ENCODE results near the gene SNX15. TPM values are rescaled to one million over a fixed set of nuclear protein-coding genes. Genes with fewer than 3 reads are reported as not detected.

Gene SNX15
- total RNA-seq, 1 donor from 2014 or later: 40.4 TPM

DNA sequence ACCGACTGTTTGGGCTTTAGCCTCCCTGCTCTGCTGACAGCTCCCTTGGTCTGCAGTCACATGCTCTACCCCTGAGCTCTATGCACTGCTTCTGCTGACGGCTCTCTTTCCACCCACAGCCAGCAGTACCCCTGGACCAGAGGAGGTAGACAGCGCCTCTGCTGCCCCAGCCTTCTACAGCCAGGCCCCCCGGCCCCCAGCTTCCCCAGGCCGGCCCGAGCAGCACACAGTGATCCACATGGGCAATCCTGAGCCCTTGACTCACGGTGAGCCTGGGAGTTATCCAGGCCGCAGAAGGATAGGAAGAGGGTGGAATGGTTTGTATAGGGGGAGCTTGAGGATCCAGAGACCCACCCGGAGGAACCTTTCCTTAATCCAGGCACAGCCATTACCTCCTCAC is 59.6 kb downstream of the SNX15 start:
- H3K4me1 Mint-ChIP-seq (ENCODE audit: low read depth, unreplicated experiment): peaks cover 7% of the 10 kb centered on the region
- DNase-seq: no peak
- no peak overlapping the region for H3K27ac Mint-ChIP-seq (ENCODE audit: unreplicated experiment)
- TF ChIP-seq, protein P1, sequence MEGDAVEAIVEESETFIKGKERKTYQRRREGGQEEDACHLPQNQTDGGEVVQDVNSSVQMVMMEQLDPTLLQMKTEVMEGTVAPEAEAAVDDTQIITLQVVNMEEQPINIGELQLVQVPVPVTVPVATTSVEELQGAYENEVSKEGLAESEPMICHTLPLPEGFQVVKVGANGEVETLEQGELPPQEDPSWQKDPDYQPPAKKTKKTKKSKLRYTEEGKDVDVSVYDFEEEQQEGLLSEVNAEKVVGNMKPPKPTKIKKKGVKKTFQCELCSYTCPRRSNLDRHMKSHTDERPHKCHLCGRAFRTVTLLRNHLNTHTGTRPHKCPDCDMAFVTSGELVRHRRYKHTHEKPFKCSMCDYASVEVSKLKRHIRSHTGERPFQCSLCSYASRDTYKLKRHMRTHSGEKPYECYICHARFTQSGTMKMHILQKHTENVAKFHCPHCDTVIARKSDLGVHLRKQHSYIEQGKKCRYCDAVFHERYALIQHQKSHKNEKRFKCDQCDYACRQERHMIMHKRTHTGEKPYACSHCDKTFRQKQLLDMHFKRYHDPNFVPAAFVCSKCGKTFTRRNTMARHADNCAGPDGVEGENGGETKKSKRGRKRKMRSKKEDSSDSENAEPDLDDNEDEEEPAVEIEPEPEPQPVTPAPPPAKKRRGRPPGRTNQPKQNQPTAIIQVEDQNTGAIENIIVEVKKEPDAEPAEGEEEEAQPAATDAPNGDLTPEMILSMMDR (IDR thresholded peaks at IDR 0.05; ENCODE audit: partially characterized antibody, unreplicated experiment): no peak
- peaks cover 6% of the 10 kb centered on the region for H3K27me3 Mint-ChIP-seq (ENCODE audit: unreplicated experiment)
- peaks cover 6% of the 10 kb centered on the region for H3K9me3 Mint-ChIP-seq (ENCODE audit: unreplicated experiment)
- no peaks in the 10 kb centered on the region for H3K36me3 Mint-ChIP-seq (ENCODE audit: unreplicated experiment)
- H3K4me3 Mint-ChIP-seq (ENCODE audit: unreplicated experiment): no peak overlapping the region

DNA sequence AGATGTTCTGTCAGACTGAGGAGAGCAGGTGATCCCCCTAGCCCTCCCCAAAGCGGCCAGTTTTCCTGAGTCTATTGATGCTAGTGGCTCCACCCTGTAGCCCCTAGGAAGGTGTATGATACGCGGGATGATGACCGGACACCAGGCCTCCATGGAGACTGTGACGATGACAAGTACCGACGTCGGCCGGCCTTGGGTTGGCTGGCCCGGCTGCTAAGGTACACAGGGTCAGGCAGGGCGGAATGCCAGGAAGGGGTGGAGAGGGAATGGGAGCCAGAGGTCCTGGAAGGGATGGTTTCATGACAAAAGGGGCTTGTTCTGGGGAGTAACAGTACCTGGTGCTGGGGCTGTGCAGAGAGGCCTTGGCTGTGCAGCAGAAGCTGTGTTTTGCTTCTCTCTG is 60.0 kb downstream of the SNX15 start:
- no peak for DNase-seq
- Mint-ChIP-seq H3K27ac (ENCODE audit: unreplicated experiment) (no peak overlapping the region), H3K36me3 (ENCODE audit: unreplicated experiment) (no peaks in the 10 kb centered on the region), H3K9me3 (ENCODE audit: unreplicated experiment) (peaks cover 6% of the 10 kb centered on the region), H3K4me1 (ENCODE audit: low read depth, unreplicated experiment) (peaks cover 7% of the 10 kb centered on the region), H3K4me3 (ENCODE audit: unreplicated experiment) (no peak overlapping the region), H3K27me3 (ENCODE audit: unreplicated experiment) (peaks cover 6% of the 10 kb centered on the region)
- TF ChIP-seq, protein P1 (IDR thresholded peaks at IDR 0.05; ENCODE audit: partially characterized antibody, unreplicated experiment): no peak

DNA sequence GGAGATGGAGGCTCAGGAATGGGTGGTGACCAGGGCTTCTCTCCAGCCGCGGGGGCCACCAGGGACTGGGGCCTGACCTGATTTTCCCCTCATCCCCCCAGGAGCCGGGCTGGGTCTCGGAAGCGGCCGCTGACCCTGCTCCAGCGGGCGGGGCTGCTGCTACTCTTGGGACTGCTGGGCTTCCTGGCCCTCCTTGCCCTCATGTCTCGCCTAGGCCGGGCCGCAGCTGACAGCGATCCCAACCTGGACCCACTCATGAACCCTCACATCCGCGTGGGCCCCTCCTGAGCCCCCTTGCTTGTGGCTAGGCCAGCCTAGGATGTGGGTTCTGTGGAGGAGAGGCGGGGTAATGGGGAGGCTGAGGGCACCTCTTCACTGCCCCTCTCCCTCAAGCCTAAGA is 60.6 kb downstream of the SNX15 start:
- H3K27ac Mint-ChIP-seq (ENCODE audit: unreplicated experiment): no peak overlapping the region
- H3K36me3 Mint-ChIP-seq (ENCODE audit: unreplicated experiment): no peaks in the 10 kb centered on the region
- peaks cover 6% of the 10 kb centered on the region for H3K27me3 Mint-ChIP-seq (ENCODE audit: unreplicated experiment)
- TF ChIP-seq, protein P1 (IDR thresholded peaks at IDR 0.05; ENCODE audit: partially characterized antibody, unreplicated experiment): no peak
- H3K4me3 Mint-ChIP-seq (ENCODE audit: unreplicated experiment): no peak overlapping the region
- H3K4me1 Mint-ChIP-seq (ENCODE audit: low read depth, unreplicated experiment): peaks cover 7% of the 10 kb centered on the region
- peaks cover 6% of the 10 kb centered on the region for H3K9me3 Mint-ChIP-seq (ENCODE audit: unreplicated experiment)
- no peak for DNase-seq

DNA sequence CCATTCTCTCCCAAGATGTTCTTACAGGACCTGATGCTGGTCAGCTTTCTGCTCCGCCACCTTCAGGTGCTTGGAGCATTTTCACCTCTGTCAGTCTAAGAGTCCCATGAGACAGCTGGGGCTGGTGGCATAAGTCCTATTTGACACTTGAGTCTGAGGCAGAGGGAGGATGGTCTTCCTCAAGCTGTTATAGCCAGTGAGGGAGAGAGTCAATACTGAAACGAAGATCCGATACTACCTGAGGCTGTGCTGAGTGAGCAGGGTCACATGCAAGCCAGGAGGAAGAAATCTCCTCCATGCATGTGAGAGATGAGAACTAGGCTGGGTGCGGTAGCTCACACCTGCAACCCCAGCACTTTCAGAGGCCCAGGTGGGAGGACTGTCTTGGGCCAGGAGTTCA is 62.4 kb downstream of the SNX15 start:
- Mint-ChIP-seq H3K27ac (ENCODE audit: unreplicated experiment) (no peak overlapping the region), H3K36me3 (ENCODE audit: unreplicated experiment) (no peaks in the 10 kb centered on the region), H3K27me3 (ENCODE audit: unreplicated experiment) (peaks cover 3% of the 10 kb centered on the region), H3K4me1 (ENCODE audit: low read depth, unreplicated experiment) (peaks cover 7% of the 10 kb centered on the region), H3K4me3 (ENCODE audit: unreplicated experiment) (no peak overlapping the region), H3K9me3 (ENCODE audit: unreplicated experiment) (peaks cover 2% of the 10 kb centered on the region)
- TF ChIP-seq, protein P1 (IDR thresholded peaks at IDR 0.05; ENCODE audit: partially characterized antibody, unreplicated experiment): no peak
- no peak for DNase-seq

Small RNA genes within 50 kb of the gene (microRNA-seq; reads per million reads assigned to microRNA genes)
- 4.5 reads per million, percentile 30 among the genes with 10 or more reads in this experiment for gene MIR6879 (ENCODE audit: unreplicated experiment)

Other genes starting within 250 kb of the SNX15 start
- gene SF1, start 248.9 kb upstream of the SNX15 start, total RNA-seq (ENCODE audit: unreplicated experiment): 415 TPM
- gene MAP4K2, start 224.2 kb upstream of the SNX15 start, total RNA-seq (ENCODE audit: unreplicated experiment): 15.9 TPM
- gene MEN1, start 216.9 kb upstream of the SNX15 start, total RNA-seq (ENCODE audit: unreplicated experiment): 39.7 TPM
- 2.3 TPM for gene CDC42BPG, start 182.8 kb upstream of the SNX15 start, total RNA-seq (ENCODE audit: unreplicated experiment)
- 114 TPM for gene EHD1, start 148.8 kb upstream of the SNX15 start, total RNA-seq (ENCODE audit: unreplicated experiment)
- 25.9 TPM for gene ATG2A, start 110.2 kb upstream of the SNX15 start, total RNA-seq (ENCODE audit: unreplicated experiment)
- gene PPP2R5B, start 102.8 kb upstream of the SNX15 start, total RNA-seq (ENCODE audit: unreplicated experiment): 148 TPM
- not detected for gene GPHA2, start 91.5 kb upstream of the SNX15 start, total RNA-seq (ENCODE audit: unreplicated experiment)
- not detected for gene MAJIN, start 55.3 kb upstream of the SNX15 start, total RNA-seq (ENCODE audit: unreplicated experiment)
- gene BATF2, start 30.5 kb upstream of the SNX15 start, total RNA-seq (ENCODE audit: unreplicated experiment): not detected
- gene ARL2, start 13.3 kb upstream of the SNX15 start, total RNA-seq (ENCODE audit: unreplicated experiment): 68.4 TPM
- 14.4 TPM for gene SAC3D1, start 13.8 kb downstream of the SNX15 start, total RNA-seq (ENCODE audit: unreplicated experiment)
- 1.6 TPM for gene NAALADL1, start 31.1 kb downstream of the SNX15 start, total RNA-seq (ENCODE audit: unreplicated experiment)
- 7.7 TPM for gene CDCA5, start 56.6 kb downstream of the SNX15 start, total RNA-seq (ENCODE audit: unreplicated experiment)
- 33.9 TPM for gene ZFPL1, start 56.8 kb downstream of the SNX15 start, total RNA-seq (ENCODE audit: unreplicated experiment)
- gene VPS51, start 68.8 kb downstream of the SNX15 start, total RNA-seq (ENCODE audit: unreplicated experiment): 105 TPM
- gene TM7SF2, start 84.4 kb downstream of the SNX15 start, total RNA-seq (ENCODE audit: unreplicated experiment): 241 TPM
- gene ZNHIT2, start 90.3 kb downstream of the SNX15 start, total RNA-seq (ENCODE audit: unreplicated experiment): 4.1 TPM
- gene FAU, start 94.7 kb downstream of the SNX15 start, total RNA-seq (ENCODE audit: unreplicated experiment): 560 TPM
- 32.9 TPM for gene MRPL49, start 94.9 kb downstream of the SNX15 start, total RNA-seq (ENCODE audit: unreplicated experiment)
- 54.7 TPM for gene SYVN1, start 107.1 kb downstream of the SNX15 start, total RNA-seq (ENCODE audit: unreplicated experiment)
- gene SPDYC, start 142.8 kb downstream of the SNX15 start, total RNA-seq (ENCODE audit: unreplicated experiment): not detected
- gene CAPN1, start 154.5 kb downstream of the SNX15 start, total RNA-seq (ENCODE audit: unreplicated experiment): 234 TPM
- 8.6 TPM for gene POLA2, start 234.5 kb downstream of the SNX15 start, total RNA-seq (ENCODE audit: unreplicated experiment)

Data from glutamatergic neuron (in vitro differentiated cells).